Stimulated activated CD8-positive, alpha-beta memory T cell treated with anti-CD3 and anti-CD28 coated beads, Interleukin-15, amount 100 ng/mL, for 1 hour (primary cell): Measurements from ENCODE around the gene PRADC1.
A peak's percentile ranks its signal among the peaks of the same experiment; 100 is the strongest.
"Not testable (repeated sequence)": the region's sequence is repeated elsewhere in the genome, so short reads cannot be mapped to it uniquely, and the experiment has no call there.

Source experiments
- DNase-seq: peaks from one replicate; pipeline ENCODE4 v3.0.0-alpha.2; 2020; ENCODE audit warnings: low read depth

The PRADC1 gene

DNA sequence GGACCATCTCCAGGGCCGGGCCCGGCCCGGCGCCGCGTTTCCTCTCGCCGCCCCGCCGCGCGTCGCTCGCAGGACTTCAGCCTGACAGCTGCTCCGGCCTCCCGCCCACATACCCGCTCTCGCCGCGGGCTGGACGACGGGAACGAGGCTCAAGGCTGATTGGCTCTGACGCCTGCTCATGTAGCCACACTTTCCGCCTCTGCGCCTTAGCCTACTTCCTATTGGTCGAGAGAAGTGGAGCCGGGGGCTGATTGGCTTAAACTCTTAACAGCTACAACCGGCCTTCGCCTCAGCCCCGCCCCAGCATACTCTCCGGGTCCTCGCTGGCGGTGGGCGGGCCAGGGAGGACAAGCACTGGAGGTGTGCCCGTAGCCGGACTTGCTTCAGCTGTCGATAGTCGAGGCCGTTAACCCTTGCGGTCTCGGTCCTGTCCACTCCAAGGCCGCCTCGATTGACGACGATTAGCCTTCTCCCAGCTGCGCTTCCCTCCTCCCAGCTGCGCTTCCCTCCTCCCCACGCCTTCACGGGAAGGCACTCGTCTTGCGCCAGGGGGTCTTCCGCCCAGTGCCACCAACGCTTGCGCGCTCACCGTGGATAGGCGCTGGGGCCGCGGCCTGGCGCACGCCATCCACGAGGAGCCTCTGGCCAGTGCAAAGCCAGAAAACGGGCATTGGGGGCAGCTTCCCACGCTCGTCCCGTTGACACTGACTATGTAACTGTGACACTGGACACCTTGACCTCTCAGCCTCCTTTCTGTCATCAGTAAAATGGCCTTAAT is at the start of gene PRADC1:
Gene PRADC1 (minus strand): TSS at position 86 of the 778 bp plus-strand sequence. CDS start 79 bp downstream, at position 7.
- peak; percentile 87 for DNase-seq

DNA sequence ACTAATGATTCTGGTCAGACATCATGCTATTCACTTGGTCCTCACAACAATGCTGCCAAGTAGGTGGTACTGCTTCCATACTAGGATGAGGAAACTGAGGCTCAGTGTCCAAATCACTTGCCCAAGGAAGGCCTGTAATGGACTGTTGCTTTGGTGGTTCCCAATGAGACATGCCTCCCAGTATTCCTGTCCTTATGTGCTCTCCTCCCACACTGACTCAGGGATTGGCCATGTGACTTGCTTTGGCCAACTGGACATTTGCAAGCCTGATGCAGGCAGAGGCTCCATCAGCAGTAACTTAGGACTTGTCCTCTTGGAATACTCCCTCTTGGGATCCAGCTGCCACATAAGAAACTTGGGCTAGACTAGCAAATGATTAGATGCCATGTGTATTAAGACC is 48.2 kb upstream of the PRADC1 start:
- DNase-seq, result no peak

DNA sequence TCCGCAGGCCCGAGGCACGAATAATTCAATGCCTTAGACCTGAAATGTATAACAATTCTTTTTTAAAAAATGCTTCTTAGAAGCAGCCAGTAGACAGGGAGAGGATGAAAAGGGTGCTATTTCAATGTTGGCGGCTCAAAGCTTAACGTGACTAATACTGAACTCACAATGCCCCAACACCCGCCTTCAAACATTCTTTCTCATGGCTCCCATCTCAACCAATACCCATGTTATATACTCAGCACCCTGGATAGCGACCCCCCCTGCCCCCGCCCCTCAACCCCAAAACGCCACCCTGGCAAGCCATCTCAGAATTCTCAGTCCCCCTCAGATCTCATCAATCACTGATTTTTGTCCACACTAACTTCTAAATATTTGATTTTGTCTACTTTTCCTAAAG is 46.8 kb upstream of the PRADC1 start:
- DNase-seq, result no peak

DNA sequence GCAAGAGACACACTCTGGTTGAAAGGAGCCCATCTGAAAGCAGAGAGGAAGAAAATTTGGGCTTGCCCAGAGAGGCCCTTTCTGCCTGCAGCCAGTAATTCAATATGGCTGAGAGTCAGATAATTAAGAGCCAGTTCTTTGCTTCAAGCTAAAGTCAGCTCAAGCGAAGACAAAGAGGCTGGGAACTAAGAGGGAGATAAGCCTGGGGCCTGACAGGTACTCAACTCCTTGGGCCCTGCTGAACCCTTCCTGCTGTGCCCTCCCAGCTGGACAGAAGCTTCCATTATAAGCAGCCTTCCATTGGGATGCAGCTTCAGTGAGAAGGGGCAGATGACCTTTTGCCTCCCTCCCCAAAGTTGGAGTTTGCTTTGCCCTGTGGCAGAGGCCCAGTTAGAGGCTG is 39.2 kb upstream of the PRADC1 start:
- DNase-seq, result no peak

DNA sequence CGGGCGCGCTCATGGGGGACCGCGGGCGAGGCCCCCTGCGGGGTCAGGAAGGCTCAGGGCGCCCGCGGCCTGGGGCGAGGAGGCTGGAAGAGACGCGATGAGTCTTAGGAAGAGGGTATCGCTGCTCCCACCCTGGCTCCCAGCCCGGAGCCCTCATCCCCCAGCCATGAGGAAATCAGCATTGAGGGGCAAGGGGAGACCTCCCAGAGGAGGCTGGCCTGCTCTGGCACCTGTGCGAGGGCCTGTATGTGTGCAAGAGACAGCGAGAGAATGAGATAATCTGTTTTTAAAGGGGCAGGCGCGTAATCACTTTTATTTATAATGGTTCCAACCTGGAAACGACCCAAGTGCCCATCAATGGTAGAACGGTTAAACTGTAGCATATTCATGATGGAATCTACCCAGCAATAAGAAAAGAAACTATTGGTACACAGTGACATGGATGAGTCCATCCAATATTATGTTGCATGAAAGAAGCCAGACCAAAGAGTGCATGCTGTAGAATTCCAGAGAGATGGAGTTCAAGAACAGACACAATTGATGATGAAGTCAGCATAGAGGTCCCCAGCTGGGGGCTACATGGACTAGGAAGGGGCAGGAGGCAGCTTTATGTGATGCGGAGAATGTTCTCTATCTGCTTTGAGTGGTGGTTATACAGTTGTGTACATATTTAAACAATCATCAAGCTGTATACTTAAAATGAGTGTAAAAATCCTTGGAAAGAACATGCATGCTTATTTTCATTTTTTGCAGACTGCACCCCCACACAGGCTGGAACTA is 36.8 kb upstream of the PRADC1 start:
- no peak for DNase-seq

DNA sequence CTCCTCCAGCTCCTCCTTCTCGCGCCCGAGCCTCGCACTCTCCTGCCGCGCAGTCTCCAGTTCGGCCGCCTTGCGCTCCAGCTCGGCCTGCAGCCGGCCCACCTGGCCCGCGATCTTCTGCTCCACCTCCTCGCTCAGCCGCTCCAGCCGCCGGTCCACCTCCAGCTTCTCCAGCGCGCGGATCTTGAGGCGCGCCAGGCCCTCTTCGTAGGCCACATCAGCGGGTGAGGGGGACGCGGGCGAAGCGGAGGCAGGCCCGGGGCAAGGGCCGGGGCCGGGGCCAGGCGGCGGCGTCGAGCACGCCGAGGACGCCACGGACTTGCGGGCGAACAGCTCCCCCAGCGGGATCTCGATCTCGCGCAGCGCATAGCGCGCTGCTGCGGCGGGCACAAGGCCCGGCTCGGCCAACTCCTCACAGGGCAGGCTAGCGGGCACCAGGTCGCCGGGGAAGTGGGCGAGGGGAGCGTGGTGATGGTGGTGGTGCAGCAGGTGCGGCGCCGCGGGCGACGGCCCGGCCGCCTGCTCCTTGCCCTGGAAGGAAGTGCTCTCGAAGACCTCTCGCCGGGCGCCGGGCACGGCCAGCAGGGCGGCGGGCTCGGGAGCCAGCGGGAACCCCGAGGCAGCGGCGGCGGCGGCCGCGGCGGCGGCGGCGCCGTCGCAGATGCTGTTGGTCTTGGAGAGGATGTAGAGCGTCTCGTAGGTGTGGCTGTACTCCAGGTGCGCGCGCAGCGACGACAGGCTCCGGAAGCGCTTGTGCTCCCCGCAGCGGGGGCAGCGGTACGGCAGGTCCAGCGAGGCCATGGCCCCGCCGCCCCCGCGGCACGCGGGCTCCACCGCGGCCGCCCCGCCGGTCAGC is 36.0 kb upstream of the PRADC1 start:
- DNase-seq, result peak; percentile 47

DNA sequence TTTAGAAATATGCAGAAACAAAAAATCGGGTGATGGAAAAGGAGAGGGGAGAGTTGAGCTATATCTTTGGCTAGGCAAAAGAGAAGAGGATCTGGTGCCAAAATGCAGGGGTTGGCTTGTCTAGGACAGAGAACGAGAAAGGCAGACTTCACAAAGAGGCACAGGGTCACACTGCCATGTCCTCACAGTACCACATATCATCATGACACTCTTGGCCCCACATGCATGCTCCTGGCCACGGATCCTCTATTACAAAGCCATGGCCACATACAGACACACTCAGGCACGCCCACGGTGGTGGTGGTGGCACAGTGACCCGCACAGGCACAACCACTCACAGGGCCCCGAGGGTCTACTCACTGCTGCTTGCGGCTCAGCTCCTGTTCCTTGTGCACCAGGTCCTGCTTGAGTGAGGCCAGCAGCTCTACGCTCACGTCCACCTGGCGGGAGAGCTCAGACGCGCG is 35.4 kb upstream of the PRADC1 start:
- DNase-seq, result no peak

DNA sequence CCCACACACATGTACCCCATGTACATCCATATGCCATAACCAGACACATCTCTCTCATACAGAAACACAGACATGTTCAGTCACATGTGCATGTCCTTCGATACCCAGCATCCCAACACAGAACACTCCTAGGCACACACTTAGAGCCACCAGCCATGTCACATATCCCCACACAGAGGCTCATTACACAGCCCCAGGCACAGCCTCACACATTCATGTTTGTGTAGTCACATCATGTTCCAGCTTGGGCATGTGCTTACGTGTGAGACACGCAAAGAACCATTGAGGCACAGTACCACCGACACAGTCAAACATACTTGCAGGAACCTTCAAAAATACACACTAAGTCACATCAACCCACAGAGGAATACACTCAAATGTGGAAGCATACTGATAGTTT is 34.0 kb upstream of the PRADC1 start:
- DNase-seq, result no peak

DNA sequence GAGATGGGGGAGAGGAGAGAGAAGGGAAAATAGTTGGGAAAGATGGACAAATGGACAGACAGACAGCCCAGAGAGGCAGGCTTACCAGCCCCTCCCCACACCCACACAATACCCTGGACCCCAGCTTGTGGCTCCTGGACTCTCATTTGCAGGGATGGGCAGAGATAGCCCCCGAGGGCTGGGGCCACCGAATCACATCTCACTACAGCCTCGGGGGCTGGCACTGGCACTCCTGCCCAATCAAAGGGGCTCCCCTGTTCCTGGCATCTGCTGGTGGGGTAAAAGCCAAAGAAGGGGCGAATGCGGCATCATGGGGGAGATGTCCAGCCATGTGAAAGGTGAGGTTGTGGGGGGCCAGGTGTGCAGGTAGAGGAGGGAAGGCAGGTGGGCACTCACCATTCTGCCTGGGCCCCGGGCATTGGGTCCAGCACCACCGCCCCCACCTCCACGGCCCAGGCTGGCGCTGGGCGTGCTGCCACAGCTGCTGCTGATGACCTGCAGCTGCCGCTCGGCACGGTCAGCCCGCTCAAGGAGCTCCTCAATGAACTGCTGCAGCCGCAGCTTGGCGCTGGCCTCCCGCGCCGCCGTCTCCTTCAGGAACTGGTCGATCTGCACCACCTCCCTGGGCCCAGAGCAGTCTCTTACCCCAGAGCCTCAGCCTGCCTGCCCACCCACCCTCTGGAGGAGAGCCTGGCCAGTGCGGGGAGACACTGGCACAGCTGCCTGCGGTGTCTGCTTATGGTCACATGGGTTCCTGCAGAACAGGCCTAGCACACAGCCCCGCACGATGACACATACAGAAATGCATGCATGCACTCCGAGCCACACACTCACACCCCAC is 33.2 kb upstream of the PRADC1 start:
- DNase-seq, result no peak

DNA sequence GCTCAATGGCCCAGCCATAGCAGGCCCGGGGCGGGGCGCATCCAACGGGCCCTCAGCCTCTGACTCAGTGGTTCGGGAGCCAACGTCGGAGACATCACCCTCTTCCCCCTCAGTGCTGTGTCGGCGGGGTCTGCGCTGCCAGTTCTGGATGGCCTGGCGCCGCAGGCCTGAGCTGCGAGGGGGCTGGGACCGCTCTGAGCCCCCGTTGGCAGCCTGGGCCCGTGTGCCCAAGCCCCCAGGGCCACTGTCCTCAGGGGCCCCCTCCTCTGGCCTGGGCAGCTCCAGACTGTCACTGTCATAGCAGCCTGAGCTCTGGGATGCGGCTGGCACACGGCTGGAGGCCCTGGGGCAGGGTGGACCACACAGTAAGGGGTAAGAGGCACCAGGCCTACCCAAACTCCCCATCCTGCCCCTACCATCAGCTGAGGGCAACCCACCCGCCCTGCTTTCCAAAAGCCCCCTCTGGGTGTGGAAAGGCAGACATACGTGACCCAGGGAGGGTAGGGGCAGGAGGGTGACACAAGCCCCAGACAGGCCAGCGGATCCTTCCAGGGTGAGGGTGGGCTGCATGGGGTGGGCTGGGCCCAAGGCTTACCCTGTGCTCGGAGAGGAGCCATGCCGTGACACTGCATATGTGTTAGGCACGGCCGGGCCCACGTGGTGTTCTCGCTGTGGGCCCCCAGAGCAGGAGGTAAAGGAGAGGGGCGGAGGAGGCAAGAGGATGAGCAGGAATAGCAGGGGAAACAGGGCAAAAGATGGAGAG is 32.4 kb upstream of the PRADC1 start:
- DNase-seq, result no peak

DNA sequence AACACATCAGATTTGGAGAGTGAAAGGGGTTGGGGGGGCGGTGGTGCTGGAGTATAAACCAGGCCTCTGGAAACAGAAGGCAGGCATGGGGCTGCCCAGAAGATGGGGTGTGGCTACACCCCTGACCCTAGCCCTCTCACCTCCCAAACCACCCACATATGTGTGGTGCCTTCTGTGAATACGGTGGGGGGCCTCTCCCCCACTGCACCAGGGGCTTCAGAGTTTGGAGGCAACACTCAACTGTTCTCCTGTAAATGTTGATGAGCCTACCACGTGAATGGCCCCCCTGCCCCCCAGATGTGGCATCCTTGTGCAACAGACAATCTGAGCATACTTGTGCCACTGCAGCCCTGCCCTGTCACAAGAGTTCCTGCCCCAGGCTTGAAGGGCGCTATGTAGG is 31.7 kb upstream of the PRADC1 start:
- DNase-seq, result no peak

DNA sequence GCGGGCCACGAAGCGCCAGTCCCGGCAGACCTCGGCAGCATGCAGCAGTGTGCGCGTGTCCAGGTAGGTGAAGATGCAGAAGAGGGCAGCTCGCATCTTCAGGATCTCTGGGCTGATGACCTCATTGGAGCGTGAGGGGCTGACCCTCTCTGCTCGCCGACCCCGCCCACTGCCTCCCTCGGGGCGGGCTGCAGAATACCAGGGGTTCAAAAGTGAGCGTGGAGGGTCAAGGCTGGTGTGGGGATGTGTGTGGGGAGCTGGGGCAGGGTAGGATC is 31.2 kb upstream of the PRADC1 start:
- no peak for DNase-seq

DNA sequence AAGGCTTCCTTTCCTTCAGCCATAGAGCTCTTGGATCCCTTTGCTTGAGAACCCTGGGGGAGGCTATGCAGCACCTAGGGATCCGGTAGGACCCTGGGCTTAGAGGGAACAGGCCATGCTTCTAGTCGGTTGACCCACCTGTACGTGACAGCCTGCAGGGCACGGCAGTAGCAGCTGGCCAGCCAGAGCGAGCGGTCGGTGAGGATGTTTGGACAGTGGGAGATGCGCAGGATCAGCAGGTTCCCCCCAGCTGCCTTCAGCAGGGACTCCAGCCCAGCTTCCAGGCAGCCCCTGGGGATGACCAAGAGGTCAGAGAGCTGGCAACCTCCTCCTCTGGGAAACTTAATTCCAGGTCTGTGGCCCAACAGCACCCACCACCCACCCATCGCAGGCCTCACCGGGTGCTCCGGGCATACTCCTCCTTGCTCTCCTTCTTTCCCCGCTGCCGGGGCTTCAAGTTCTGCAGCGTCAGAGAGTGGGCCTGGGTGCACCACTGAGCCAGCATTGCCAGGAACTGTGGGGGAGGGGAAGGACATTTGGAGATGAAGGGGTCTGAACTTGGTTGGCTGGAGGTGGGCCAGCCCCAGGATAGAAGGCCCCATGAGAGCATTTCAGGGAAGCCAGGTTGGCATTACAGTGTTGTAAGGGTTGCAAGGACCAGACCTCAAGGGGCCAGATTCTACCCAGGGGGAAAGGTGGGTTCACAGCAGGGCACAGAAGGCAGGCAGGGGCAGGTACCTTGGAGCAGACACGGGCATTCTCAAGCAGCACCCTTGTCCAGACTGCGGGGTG is 30.7 kb upstream of the PRADC1 start:
- no peak for DNase-seq

DNA sequence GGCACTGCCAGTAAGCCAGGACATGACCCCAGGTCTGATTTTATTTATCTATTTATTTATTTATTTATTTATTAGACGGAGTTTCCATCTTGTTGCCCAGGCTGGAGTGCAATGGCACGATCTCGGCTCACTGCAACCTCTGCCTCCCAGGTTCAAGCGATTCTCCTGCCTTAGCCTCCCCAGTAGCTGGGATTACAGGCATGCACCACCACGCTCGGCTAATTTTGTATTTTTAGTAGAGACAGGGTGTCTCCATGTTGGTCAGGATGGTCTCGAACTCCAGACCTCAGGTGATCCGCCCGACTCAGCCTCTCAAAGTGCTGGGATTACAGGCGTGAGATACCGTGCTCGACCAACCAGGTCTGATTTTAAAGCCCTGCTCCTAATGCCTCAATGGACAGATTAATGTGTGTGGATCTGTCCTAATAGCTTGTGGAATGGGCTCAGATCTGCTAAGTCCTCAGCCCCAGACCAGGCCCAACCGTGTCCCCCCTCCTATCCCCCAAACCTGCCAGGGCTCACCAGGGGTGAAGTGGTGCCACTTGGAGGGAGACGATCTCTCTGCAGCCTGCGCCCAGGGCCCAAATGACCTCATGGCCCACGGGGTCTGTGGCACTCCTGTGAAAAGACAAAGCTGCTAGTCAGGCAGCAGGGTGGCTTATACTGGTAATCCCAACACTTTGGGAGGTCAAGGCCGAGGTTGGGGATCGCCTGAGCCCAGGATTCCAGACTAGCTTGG is 29.8 kb upstream of the PRADC1 start:
- not testable (repeated sequence) for DNase-seq

DNA sequence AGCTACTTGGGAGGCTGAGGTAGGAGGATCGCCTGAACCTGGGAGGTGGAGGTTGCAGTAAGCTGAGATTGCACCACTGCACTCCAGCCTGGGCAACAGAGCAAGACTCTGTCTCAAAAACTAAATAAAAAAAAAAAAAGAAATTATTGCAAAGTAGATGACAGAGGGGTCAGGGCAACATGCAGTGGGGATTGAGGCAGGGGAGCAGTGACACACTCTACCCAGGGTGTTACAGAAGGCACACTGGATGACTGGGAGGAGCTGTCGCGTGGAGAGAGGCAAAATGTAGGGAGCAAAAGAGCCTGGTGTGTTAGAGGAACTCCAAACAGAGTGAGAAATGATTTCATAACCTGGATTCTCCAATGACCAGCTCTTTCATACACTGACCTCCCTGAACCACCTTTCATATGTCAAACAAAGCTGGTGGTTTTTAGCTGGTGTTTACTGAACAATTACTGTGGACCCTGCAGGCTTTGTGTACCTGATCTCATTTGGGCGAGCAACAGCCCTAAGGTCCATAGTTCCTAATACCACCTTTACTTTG is 29.1 kb upstream of the PRADC1 start:
- DNase-seq, result no peak

DNA sequence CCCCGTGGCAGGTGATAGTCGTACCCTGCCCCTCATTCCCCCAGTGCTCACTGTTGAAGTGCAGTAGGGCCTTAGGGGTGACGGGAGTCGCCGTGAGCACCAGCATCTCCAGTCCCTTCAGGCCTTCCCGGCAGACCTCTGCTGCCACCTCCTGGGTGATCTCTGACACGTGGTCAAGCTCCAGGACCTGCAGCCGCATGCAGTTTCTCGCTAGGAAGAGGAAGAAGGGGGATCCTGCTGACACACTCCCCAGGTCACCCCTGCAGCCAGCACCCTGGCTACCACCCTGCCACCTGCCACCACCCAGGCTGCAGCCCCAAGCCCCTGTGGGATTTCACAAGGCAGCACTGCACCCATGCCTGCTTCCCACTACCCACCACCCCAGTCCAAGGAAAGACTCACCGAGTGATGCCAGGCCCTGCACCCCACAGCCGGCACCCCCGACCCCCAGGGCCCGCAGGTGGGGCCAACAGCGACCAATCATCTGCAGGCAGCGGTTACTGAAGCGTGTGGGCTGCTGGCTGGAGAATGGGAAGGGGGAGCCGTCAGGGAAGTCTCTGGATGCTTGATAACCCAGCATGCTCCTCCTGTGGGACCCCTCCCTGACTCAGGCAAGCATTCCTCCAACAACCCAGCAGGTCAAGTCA is 27.4 kb upstream of the PRADC1 start:
- DNase-seq, result no peak

DNA sequence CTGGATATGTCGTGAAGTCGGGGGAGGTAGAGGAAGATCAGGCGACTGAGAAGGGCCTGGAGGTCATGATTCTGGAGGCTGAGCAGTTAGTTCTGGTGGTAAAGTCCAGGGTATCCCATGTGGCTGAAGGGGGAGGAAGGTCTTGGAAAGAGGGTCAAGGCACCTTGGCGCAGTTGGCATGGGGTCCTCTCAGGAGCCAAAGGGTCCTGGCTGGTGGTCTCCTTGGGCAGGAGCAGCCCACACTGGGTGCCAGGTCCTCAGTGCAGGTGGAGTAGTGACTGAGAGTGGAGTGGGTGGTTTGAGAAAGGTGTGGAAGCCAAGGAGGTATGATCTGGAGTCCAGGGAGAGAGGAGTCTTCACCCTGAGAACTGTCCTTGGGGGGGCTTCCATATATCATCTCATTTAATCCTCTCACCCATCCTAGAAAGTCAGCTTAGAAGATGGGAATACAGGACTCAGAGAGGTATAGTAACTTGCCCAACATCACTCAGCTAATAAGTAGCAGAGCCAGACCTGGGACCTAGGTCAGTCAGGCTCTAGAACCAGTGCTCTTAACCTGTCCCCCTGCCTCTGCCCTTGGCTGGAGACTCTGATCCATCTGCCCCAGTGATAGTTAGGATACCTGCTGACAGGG is 26.8 kb upstream of the PRADC1 start:
- no peak for DNase-seq

DNA sequence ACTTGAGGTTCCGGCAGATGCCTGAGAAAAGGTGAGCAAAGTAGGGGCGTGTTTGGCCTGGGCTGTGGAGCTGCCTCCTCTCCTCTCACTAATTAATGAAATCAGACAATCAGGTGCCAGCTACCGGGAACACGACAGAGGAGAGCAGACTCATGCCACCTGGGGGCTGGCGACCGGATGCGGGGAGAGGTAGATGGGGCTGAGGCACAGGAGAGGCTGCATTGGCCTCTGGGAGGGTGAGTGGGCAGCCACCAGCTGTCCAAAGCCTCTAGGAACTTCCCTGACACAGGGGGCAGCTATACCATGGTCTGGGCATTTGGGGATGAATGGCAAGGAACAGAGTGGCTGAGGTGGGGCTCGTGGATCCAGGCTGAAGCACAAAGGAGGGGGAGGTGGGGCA is 26.2 kb upstream of the PRADC1 start:
- DNase-seq, result no peak
